GM12891 (cell line): ENCODE results near the gene MISP.

Source experiments
- POLR2A ChIP-seq: IDR thresholded peaks from 2 replicates; pipeline ENCODE4 v1.6.1; 2011; ENCODE audit warnings: low read depth, low read length, control low read depth
- POLR2AphosphoS5 ChIP-seq: IDR thresholded peaks from 2 replicates; pipeline ENCODE4 v1.6.1; 2011; ENCODE audit warnings: low read depth, low read length, control low read depth

DNA sequence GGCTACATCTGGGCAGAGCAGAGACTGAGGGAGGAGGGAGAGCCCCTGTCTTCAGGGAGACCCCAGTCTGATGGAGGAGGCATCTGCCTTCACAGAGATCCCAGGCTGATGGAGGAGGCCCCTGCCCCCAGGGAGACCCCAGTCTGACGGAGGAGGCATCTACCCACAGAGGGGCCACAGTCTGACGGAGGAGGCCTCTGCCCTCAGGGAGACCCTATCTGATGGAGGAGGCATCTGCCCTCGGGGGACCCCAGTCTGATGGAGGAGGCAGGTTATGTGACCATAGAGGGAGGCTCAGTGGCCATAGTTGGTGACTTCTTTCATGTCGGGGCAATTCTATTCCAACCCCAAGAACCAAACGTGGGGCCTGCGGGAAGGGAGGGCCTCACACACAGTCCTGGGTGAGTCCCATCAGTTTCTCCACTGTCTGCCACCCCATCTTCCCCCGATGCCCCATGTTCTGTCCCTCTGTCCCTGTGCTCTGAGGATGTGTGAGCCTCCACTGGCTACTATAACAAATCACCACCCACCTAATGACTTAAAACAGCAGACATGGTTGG, 14.3 kb downstream of the MISP start:
- TF ChIP-seq POLR2A (no peak), POLR2AphosphoS5 (no peak)
